Measurements from ENCODE around the gene MRPL37. TPM values are rescaled to one million over a fixed set of nuclear protein-coding genes. Genes with fewer than 3 reads are reported as not detected.
A peak's percentile ranks its signal among the peaks of the same experiment; 100 is the strongest.

The MRPL37 gene
- total and polyA plus RNA-seq, 8 donors: 17.5 to 49.2 (median 35.1) TPM

DNA sequence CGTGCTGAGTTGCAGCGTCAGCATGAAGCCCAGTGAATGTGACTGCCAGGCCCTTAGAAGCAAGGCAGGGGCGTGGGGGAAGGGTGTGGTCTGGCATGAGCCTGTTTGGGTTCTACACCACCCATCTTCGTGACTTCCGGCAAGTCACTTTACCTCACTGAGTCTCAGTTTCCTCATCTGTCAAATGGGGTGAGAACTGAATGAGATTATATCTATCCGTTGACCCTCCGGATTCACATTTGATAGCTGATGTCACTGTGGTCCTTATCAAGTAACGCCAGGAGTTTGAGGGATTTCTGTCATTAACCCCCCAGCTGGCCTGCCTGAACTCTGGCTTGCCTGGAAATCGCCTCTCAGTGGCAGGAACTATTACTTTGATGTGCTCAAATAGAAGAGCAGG lies 15.6 kb downstream of the MRPL37 start:
- DNase-seq (no peak), FAIRE-seq (no peak), ATAC-seq (no peak)
- TF ChIP-seq, protein P1, sequence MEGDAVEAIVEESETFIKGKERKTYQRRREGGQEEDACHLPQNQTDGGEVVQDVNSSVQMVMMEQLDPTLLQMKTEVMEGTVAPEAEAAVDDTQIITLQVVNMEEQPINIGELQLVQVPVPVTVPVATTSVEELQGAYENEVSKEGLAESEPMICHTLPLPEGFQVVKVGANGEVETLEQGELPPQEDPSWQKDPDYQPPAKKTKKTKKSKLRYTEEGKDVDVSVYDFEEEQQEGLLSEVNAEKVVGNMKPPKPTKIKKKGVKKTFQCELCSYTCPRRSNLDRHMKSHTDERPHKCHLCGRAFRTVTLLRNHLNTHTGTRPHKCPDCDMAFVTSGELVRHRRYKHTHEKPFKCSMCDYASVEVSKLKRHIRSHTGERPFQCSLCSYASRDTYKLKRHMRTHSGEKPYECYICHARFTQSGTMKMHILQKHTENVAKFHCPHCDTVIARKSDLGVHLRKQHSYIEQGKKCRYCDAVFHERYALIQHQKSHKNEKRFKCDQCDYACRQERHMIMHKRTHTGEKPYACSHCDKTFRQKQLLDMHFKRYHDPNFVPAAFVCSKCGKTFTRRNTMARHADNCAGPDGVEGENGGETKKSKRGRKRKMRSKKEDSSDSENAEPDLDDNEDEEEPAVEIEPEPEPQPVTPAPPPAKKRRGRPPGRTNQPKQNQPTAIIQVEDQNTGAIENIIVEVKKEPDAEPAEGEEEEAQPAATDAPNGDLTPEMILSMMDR (IDR thresholded peaks at IDR 0.05): no peak
- Histone ChIP-seq H3K36me3 (peaks cover 3 to 77% (median 54%) of the 10 kb centered on the region in 3 donors), H3K27ac (no peak overlapping the region), H3K27me3 (no peaks in the 10 kb centered on the region), H3K9me3 (no peaks in the 10 kb centered on the region), H3K4me3 (no peak overlapping the region), H3K4me1 (peaks cover 9 to 17% (median 16%) of the 10 kb centered on the region in 3 donors)
- 92 to 96% methylated on average over 9 of the region's 9 CpGs for WGBS, 2 donors
- intact Hi-C loops (cut with DNase I): loop anchor here in 1 of 3 donors (10.0 kb wide), 1 partner anchor 159 kb away; no protein-coding TSS in a partner anchor

DNA sequence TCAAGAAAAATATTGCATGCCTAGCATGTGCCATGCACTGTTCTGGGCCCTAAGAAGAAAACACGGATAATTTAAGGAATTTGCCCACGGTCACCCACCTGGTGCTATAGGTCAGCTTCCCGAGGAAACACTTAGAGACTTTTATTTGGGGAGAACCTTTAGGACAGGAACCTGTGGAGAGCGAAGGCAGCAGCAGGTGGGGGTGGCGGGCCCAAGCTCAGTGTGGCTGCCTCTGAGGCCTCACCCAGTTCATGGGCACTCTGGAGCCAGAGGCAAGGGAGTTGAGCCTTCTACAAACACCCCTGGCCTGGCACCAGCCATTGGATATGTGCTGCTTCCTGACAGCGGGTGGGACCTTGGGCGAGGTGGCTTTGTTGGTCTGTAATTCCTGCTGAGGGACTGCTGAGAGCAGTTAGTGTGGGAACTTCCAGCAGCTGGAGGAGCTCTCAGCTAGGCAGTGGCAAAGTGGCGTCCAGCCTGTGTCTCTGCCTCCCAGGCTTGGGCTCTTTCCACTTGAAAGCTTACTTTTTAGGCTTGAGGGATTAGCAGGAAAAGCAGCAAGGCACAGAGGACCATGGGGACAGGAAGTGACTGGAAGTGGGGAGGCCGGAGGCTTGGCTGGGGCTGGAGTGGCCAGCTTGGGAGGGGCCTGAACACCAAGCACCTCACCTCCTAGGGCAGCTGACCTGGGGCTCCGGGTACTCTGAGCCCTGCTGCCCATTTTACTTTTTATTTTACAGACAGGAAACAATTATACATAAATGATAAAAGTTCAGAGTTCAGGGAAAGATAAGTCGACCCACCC lies 19.1 kb downstream of the MRPL37 start:
- Histone ChIP-seq H3K27ac (peak overlapping the region in 3 of 4 donors; percentile 5 to 73 (median 57)), H3K27me3 (no peaks in the 10 kb centered on the region), H3K36me3 (peaks cover 0 to 43% (median 26%) of the 10 kb centered on the region in 3 donors), H3K9me3 (no peaks in the 10 kb centered on the region), H3K4me1 (peaks cover 9 to 17% (median 16%) of the 10 kb centered on the region in 3 donors), H3K4me3 (no peak overlapping the region)
- ATAC-seq: peak; percentile 43 to 75 (median 60)
- FAIRE-seq: no peak
- 58 to 61% methylated on average over 11 of the region's 11 CpGs for WGBS, 2 donors
- DNase-seq: peak in 3 of 6 donors; percentile 53 to 62 (median 53)
- TF ChIP-seq, protein P1 (IDR thresholded peaks at IDR 0.05): no peak
- intact Hi-C loops (cut with DNase I): loop anchor here in 1 of 3 donors (10.0 kb wide), 1 partner anchor 156 kb away; no protein-coding TSS in a partner anchor

DNA sequence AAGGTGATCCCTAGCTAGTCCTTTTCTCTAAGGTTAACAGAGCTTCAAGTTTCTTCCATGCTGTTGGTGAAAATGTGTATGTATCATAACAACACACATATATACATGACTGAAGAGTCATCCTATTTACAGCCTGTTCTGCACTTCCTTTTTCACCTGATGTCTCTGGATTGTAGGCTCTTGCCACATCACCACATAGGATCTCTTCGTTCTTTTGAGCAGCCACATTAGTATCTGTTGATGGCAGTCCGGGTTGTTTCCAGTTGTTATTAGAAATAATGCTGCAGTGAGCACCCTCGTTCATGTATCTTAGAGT lies 19.7 kb downstream of the MRPL37 start:
- H3K36me3 ChIP-seq: peaks cover 0 to 37% (median 24%) of the 10 kb centered on the region in 3 donors
- intact Hi-C loops (cut with DNase I): loop anchor here in 1 of 3 donors (10.0 kb wide), 1 partner anchor 155 kb away; no protein-coding TSS in a partner anchor

DNA sequence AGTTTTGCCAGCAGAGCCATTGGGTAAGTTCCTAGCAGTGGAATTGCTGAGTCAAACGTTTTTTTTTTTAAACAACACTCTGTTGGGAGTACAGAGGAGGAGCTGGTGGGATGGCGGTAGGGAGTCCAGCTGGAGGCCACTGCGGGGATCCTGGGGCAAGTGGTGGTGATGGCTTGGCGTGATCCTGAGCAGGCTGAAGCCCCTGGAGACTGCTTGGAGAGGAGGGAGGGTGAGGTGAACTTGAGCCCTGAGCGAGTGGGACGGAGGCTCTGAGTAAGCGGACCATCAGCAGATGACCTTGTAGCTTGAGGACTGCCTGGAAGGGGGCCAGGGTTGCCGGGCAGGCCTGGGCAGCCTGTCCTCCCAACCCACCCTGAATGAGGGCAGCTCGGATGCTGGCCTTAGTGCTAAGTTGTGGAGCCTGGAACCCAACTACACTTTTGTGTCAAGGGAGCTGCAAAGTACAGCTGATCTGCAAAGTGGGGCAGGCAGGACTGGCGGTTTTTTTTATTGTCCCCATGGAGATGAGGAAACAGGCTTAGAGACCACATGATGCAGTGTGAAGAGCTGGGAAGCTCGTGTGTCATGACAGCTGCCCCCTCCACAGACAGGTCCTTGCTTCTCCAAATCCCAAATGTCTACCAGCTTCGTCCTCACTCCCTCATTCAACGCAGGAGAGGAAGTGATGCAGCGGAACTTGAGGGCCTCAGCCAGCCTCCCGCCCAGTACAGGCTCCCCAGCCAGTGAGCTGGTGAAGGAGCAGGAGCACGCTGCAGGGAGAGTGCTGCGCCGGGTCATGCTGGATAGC lies 20.2 kb downstream of the MRPL37 start:
- Histone ChIP-seq H3K4me3 (no peak overlapping the region), H3K9me3 (no peaks in the 10 kb centered on the region), H3K27me3 (no peaks in the 10 kb centered on the region), H3K4me1 (peaks cover 9 to 17% (median 16%) of the 10 kb centered on the region in 3 donors), H3K27ac (peak overlapping the region in 3 of 4 donors; percentile 10 to 73 (median 20)), H3K36me3 (peaks cover 0 to 32% (median 19%) of the 10 kb centered on the region in 3 donors)
- DNase-seq (peak; percentile 68 to 84 (median 78)), ATAC-seq (peak; percentile 70 to 87 (median 80)), FAIRE-seq (no peak)
- 46 to 47% methylated on average over 18 of the region's 18 CpGs for WGBS, 2 donors
- intact Hi-C loops (cut with DNase I): no loop called here
- TF ChIP-seq, protein P1 (IDR thresholded peaks at IDR 0.05): no peak

More for the DNA sequence above, 19.7 kb downstream of the MRPL37 start:
- Histone ChIP-seq H3K27me3 (no peaks in the 10 kb centered on the region), H3K27ac (peak overlapping the region in 3 of 4 donors; percentile 10 to 73 (median 57)), H3K4me1 (peaks cover 9 to 17% (median 16%) of the 10 kb centered on the region in 3 donors), H3K9me3 (no peaks in the 10 kb centered on the region), H3K4me3 (no peak overlapping the region)
- FAIRE-seq: no peak
- 57 to 60% methylated on average over 3 of the region's 3 CpGs for WGBS, 2 donors
- no peak for ATAC-seq
- no peak for DNase-seq
- TF ChIP-seq, protein P1 (IDR thresholded peaks at IDR 0.05): no peak
